IPS-18a (cell line): Measurements from ENCODE around the gene TNKS2.
"Not testable (repeated sequence)": the region's sequence is repeated elsewhere in the genome, so short reads cannot be mapped to it uniquely, and the experiment has no call there.

ENCODE experiments used
- H3K27ac ChIP-seq: one replicate; pipeline ENCODE4 v1.5.1; 2013; ENCODE audit warnings: low read length
- H3K27me3 ChIP-seq: one replicate; pipeline ENCODE4 v1.6.1; 2013; ENCODE audit warnings: mild to moderate bottlenecking, low read length; ENCODE audit not compliant: control insufficient read depth, insufficient read depth
- H3K36me3 ChIP-seq: one replicate; pipeline ENCODE4 v1.6.1; 2013; ENCODE audit warnings: low read depth, low read length; ENCODE audit not compliant: control insufficient read depth
- H3K4me1 ChIP-seq: one replicate; pipeline ENCODE4 v1.6.1; 2013; ENCODE audit warnings: low read depth, low read length; ENCODE audit not compliant: control insufficient read depth
- H3K4me3 ChIP-seq: one replicate; pipeline ENCODE4 v1.5.1; 2013; ENCODE audit warnings: low read length
- H3K9ac ChIP-seq: one replicate; pipeline ENCODE4 v1.6.1; 2013; ENCODE audit warnings: mild to moderate bottlenecking, low read length, moderate library complexity
- H3K9me3 ChIP-seq: one replicate; pipeline ENCODE4 v1.6.1; 2013; ENCODE audit warnings: low read depth, low read length; ENCODE audit not compliant: control insufficient read depth

Gene TNKS2

GRCh38 chr10:91879515-91880170 is 81.4 kb downstream of the TNKS2 start:
- no peak overlapping the region for H3K27ac ChIP-seq

GRCh38 chr10:91880310-91880709 is 82.1 kb downstream of the TNKS2 start:
- H3K4me3 ChIP-seq, result peak overlapping the region; percentile 8

More at GRCh38 chr10:91879515-91880170, 81.4 kb downstream of the TNKS2 start:
- Histone ChIP-seq H3K4me1 (peaks cover 34% of the 10 kb centered on the region), H3K27me3 (no peaks in the 10 kb centered on the region), H3K4me3 (peak overlapping the region; percentile 8), H3K36me3 (no peaks in the 10 kb centered on the region), H3K9ac (peak overlapping the region; percentile 16), H3K9me3 (no peaks in the 10 kb centered on the region)

GRCh38 chr10:91883549-91884444 is 85.6 kb downstream of the TNKS2 start:
- Histone ChIP-seq H3K36me3 (no peaks in the 10 kb centered on the region), H3K9me3 (no peaks in the 10 kb centered on the region), H3K9ac (peak overlapping the region; percentile 35), H3K27ac (peak overlapping the region; percentile 87), H3K4me1 (peaks cover 60% of the 10 kb centered on the region), H3K27me3 (no peaks in the 10 kb centered on the region), H3K4me3 (peak overlapping the region; percentile 31)

More at GRCh38 chr10:91880310-91880709, 82.1 kb downstream of the TNKS2 start:
- H3K36me3 ChIP-seq, result no peaks in the 10 kb centered on the region
- peak overlapping the region; percentile 16 for H3K9ac ChIP-seq
- peaks cover 40% of the 10 kb centered on the region for H3K4me1 ChIP-seq
- no peak overlapping the region for H3K27ac ChIP-seq
- H3K9me3 ChIP-seq, result no peaks in the 10 kb centered on the region
- H3K27me3 ChIP-seq, result no peaks in the 10 kb centered on the region

GRCh38 chr10:91884536-91884935 is 86.3 kb downstream of the TNKS2 start:
- peak overlapping the region; percentile 48 for H3K27ac ChIP-seq

GRCh38 chr10:91885362-91886079 is 87.3 kb downstream of the TNKS2 start:
- Histone ChIP-seq H3K36me3 (no peaks in the 10 kb centered on the region), H3K27ac (no peak overlapping the region), H3K4me1 (peaks cover 52% of the 10 kb centered on the region), H3K4me3 (no peak overlapping the region), H3K27me3 (no peaks in the 10 kb centered on the region), H3K9me3 (no peaks in the 10 kb centered on the region), H3K9ac (no peak overlapping the region)

More at GRCh38 chr10:91884536-91884935, 86.3 kb downstream of the TNKS2 start:
- H3K36me3 ChIP-seq, result no peaks in the 10 kb centered on the region
- H3K27me3 ChIP-seq, result no peaks in the 10 kb centered on the region
- H3K9me3 ChIP-seq, result no peaks in the 10 kb centered on the region
- peaks cover 57% of the 10 kb centered on the region for H3K4me1 ChIP-seq
- H3K9ac ChIP-seq, result peak overlapping the region; percentile 35
- H3K4me3 ChIP-seq, result no peak overlapping the region

GRCh38 chr10:91886954-91887271 is 88.7 kb downstream of the TNKS2 start:
- Histone ChIP-seq H3K9me3 (no peaks in the 10 kb centered on the region), H3K4me3 (peak overlapping the region; percentile 30), H3K36me3 (no peaks in the 10 kb centered on the region), H3K9ac (peak overlapping the region; percentile 75), H3K4me1 (peaks cover 52% of the 10 kb centered on the region), H3K27me3 (no peaks in the 10 kb centered on the region), H3K27ac (peak overlapping the region; percentile 95)

GRCh38 chr10:91887272-91888076 is 89.2 kb downstream of the TNKS2 start:
- Histone ChIP-seq H3K9ac (peak overlapping the region; percentile 75), H3K4me1 (peaks cover 52% of the 10 kb centered on the region), H3K27me3 (no peaks in the 10 kb centered on the region), H3K9me3 (no peaks in the 10 kb centered on the region), H3K4me3 (peak overlapping the region; percentile 31), H3K36me3 (no peaks in the 10 kb centered on the region), H3K27ac (peak overlapping the region; percentile 95)

GRCh38 chr10:91891125-91892001 is 93.1 kb downstream of the TNKS2 start:
- no peak overlapping the region for H3K9ac ChIP-seq
- H3K27me3 ChIP-seq, result no peaks in the 10 kb centered on the region
- no peak overlapping the region for H3K4me3 ChIP-seq
- no peaks in the 10 kb centered on the region for H3K36me3 ChIP-seq
- H3K4me1 ChIP-seq, result peaks cover 28% of the 10 kb centered on the region
- no peaks in the 10 kb centered on the region for H3K9me3 ChIP-seq
- no peak overlapping the region for H3K27ac ChIP-seq

- H3K36me3 ChIP-seq, result no peaks in the 10 kb centered on the region
- no peak overlapping the region for H3K9ac ChIP-seq
- H3K27ac ChIP-seq, result no peak overlapping the region
- H3K27me3 ChIP-seq, result no peaks in the 10 kb centered on the region
- no peak overlapping the region for H3K4me3 ChIP-seq
- H3K9me3 ChIP-seq, result no peaks in the 10 kb centered on the region
- H3K4me1 ChIP-seq, result peaks cover 16% of the 10 kb centered on the region
Measured at GRCh38 chr10:91893051-91893450, 94.8 kb downstream of the TNKS2 start.

GRCh38 chr10:91894261-91894685 is 96.0 kb downstream of the TNKS2 start:
- not testable (repeated sequence) for H3K27ac ChIP-seq, H3K4me3 ChIP-seq, H3K4me1 ChIP-seq, H3K9me3 ChIP-seq, H3K9ac ChIP-seq, H3K36me3 ChIP-seq, H3K27me3 ChIP-seq
